ENCODE results near the gene ALG1L2. TPM values are rescaled to one million over a fixed set of nuclear protein-coding genes. Genes with fewer than 3 reads are reported as not detected.
A peak's percentile ranks its signal among the peaks of the same experiment; 100 is the strongest.
"Not testable (repeated sequence)": the region's sequence is repeated elsewhere in the genome, so short reads cannot be mapped to it uniquely, and the experiment has no call there.

The ALG1L2 gene
- total RNA-seq, 1 donor from 2014 or later, result not detected

- Histone ChIP-seq H3K36me3 (no peaks in the 10 kb centered on the region), H3K4me3 (peak overlapping the region; percentile 93), H3K27ac (replicated peaks) (peak overlapping the region; percentile 93), H3K27me3 (ENCODE audit: low read depth) (no peaks in the 10 kb centered on the region), H3K4me1 (peaks cover 23% of the 10 kb centered on the region), H3K9me3 (replicated peaks) (no peaks in the 10 kb centered on the region)
- TF ChIP-seq, protein P1, sequence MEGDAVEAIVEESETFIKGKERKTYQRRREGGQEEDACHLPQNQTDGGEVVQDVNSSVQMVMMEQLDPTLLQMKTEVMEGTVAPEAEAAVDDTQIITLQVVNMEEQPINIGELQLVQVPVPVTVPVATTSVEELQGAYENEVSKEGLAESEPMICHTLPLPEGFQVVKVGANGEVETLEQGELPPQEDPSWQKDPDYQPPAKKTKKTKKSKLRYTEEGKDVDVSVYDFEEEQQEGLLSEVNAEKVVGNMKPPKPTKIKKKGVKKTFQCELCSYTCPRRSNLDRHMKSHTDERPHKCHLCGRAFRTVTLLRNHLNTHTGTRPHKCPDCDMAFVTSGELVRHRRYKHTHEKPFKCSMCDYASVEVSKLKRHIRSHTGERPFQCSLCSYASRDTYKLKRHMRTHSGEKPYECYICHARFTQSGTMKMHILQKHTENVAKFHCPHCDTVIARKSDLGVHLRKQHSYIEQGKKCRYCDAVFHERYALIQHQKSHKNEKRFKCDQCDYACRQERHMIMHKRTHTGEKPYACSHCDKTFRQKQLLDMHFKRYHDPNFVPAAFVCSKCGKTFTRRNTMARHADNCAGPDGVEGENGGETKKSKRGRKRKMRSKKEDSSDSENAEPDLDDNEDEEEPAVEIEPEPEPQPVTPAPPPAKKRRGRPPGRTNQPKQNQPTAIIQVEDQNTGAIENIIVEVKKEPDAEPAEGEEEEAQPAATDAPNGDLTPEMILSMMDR (IDR thresholded peaks at IDR 0.05; ENCODE audit: borderline replicate concordance), result no peak
- intact Hi-C loops (cut with micrococcal nuclease), result no loop called here
- DNase-seq, result peak; percentile 100
These were observed 29.7 kb downstream of the ALG1L2 start for GRCh38 chr3:130111185-130111864.

DNA sequence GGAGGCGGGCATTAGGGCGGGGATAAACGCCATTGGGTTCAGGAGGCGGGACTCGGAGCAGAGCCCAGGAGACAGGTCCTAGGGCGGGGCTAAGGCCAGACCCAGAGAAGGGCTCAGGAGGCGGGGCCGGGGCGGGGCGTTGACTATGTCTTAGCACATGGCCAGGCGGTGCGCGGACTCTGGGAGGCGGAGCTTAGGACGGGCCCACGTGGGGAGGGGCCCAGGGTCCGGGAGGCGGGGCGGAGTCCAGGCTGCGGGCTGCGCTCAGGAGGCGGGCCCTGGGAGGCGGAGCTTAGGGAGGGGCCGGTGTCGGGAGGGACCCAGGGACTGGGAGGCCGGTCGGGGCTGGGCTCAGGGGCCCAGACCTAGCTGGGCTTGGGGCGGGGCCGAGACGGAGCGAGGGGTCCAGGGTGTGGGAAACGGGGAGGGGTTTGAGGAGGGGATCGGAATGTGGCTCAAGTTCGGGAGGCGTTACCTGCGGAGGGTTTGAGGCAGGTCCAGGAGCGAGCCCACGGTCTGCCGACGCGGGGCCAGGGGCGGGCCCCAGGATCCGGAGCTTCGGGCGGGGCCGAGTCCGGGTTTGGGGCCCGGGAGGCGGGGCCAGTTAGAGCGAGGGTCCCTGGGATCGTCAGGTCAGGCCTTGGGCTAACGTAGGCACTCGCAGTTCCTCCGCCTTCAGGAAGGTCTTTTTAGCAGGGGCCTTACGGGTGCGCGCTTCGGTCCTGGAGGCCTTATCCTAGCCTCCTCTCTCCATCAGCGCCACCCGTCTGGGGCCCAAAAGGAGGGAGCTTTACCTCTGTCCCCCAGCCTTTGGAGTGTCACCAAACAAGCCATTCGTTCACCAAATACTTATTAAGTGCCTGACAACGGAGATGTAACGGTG, 30.5 kb downstream of the ALG1L2 start:
- H3K4me3 ChIP-seq, result peak overlapping the region; percentile 93
- peak; percentile 100 for DNase-seq
- H3K27me3 ChIP-seq (ENCODE audit: low read depth); H3K36me3 ChIP-seq; H3K9me3 ChIP-seq (replicated peaks); intact Hi-C loops (cut with micrococcal nuclease): not testable (repeated sequence)
- peak overlapping the region; percentile 93 for H3K27ac ChIP-seq (replicated peaks)
- H3K4me1 ChIP-seq, result peaks cover 23% of the 10 kb centered on the region

DNA sequence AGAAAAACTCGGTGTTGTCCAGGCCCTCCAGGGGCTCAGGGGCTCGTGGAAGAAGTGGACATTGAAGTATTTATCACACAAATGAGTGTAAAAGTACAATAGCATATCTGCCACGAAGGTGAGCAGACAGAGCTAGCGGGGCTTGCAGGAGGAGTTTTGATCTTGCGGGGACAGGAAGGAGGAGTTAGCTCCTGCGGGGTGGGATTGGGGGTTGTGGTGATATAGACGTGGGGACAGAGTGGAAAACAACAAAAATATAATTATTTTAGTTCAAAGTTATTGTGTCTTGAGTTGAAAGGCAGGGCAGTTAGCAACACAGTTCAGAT, 31.1 kb downstream of the ALG1L2 start:
- H3K4me1 ChIP-seq, result peaks cover 23% of the 10 kb centered on the region
- H3K9me3 ChIP-seq (replicated peaks); H3K27me3 ChIP-seq (ENCODE audit: low read depth); H3K36me3 ChIP-seq; intact Hi-C loops (cut with micrococcal nuclease); DNase-seq: not testable (repeated sequence)
- H3K27ac ChIP-seq (replicated peaks), result peak overlapping the region; percentile 93
- H3K4me3 ChIP-seq, result peak overlapping the region; percentile 93

DNA sequence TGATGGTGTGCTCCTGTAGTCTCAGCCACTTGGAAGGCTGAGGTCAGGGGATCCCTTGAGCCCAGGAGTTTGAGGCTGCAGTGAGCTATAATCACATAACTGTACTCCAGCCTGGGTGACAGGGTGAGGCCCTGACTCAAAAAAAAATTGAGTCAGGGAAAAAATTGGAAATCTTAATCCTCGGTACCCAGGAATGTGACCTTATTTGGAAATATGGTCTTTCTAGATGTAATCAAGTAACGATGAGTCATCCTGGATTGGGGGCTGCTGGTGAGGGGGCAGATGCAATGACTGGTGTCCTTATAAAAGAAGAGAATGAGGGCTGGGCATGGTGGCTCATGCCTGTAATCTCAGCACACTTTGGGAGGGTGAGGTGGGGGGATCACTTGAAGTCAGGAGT, 33.8 kb downstream of the ALG1L2 start:
- intact Hi-C loops (cut with micrococcal nuclease); H3K36me3 ChIP-seq; H3K27me3 ChIP-seq (ENCODE audit: low read depth); H3K27ac ChIP-seq (replicated peaks); H3K9me3 ChIP-seq (replicated peaks); H3K4me3 ChIP-seq; DNase-seq: not testable (repeated sequence)
- peaks cover 23% of the 10 kb centered on the region for H3K4me1 ChIP-seq

DNA sequence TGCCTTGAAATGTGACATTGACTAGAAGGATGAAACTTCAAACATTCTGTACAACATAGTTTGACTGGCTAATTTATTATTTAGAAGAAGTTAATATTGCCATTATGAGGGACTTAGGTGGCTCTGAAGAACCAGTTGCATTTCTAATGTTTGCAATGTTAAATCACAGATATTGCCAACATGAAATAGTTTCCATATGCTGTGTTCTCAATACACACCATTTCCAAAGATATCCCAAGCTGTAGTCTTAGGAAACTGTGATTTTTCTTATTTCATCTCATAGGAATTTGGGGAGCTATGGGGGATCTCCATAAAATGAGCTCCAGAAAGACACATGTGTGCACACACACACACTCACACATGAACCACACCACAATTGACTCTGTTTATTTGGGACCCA, 36.3 kb downstream of the ALG1L2 start:
- H3K4me3 ChIP-seq, result no peak overlapping the region

GRCh38 chr3:130119824-130120223, 38.2 kb downstream of the ALG1L2 start:
- H3K4me3 ChIP-seq; H3K36me3 ChIP-seq; H3K27ac ChIP-seq (replicated peaks); intact Hi-C loops (cut with micrococcal nuclease); DNase-seq; H3K9me3 ChIP-seq (replicated peaks); H3K27me3 ChIP-seq (ENCODE audit: low read depth): not testable (repeated sequence)
- H3K4me1 ChIP-seq, result peaks cover 16% of the 10 kb centered on the region

More for the DNA sequence above, 36.3 kb downstream of the ALG1L2 start:
- TF ChIP-seq, protein P1 (IDR thresholded peaks at IDR 0.05; ENCODE audit: borderline replicate concordance), result no peak
- Histone ChIP-seq H3K36me3 (no peaks in the 10 kb centered on the region), H3K27me3 (ENCODE audit: low read depth) (no peaks in the 10 kb centered on the region), H3K9me3 (replicated peaks) (no peaks in the 10 kb centered on the region), H3K27ac (replicated peaks) (no peak overlapping the region), H3K4me1 (peaks cover 7% of the 10 kb centered on the region)
- DNase-seq, result no peak
- intact Hi-C loops (cut with micrococcal nuclease), result no loop called here

DNA sequence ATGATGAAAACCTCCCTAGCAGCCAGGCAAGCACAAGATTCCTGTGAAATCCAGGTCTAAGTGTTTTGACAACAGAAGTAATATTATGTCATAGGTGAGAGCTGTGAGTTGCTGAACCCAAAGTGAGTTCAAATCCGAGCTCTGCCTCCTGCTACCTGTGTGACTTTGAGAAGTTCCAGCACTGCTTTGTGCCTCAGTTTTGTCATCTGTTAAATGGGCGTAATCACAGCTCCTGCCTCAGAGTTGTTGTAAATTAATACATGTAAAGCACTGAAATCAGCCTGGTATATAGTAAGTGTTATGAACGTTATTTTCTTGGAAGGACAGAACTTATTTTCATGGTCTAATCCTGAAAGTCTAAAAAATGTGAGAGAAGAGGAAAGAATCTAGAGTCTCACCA, 38.7 kb downstream of the ALG1L2 start:
- DNase-seq; H3K4me3 ChIP-seq; H3K9me3 ChIP-seq (replicated peaks); H3K27ac ChIP-seq (replicated peaks); intact Hi-C loops (cut with micrococcal nuclease); H3K27me3 ChIP-seq (ENCODE audit: low read depth); H3K36me3 ChIP-seq: not testable (repeated sequence)
- H3K4me1 ChIP-seq, result peaks cover 16% of the 10 kb centered on the region

GRCh38 chr3:130122891-130123775, 41.5 kb downstream of the ALG1L2 start:
- intact Hi-C loops (cut with micrococcal nuclease); H3K9me3 ChIP-seq (replicated peaks); H3K4me3 ChIP-seq: not testable (repeated sequence)

GRCh38 chr3:130125406-130125805, 43.8 kb downstream of the ALG1L2 start:
- H3K36me3 ChIP-seq; intact Hi-C loops (cut with micrococcal nuclease); H3K4me3 ChIP-seq; DNase-seq; H3K9me3 ChIP-seq (replicated peaks); H3K27ac ChIP-seq (replicated peaks); H3K27me3 ChIP-seq (ENCODE audit: low read depth): not testable (repeated sequence)
- H3K4me1 ChIP-seq, result peaks cover 11% of the 10 kb centered on the region

More at GRCh38 chr3:130122891-130123775, 41.5 kb downstream of the ALG1L2 start:
- peaks cover 16% of the 10 kb centered on the region for H3K4me1 ChIP-seq
- H3K27me3 ChIP-seq (ENCODE audit: low read depth); H3K36me3 ChIP-seq; H3K27ac ChIP-seq (replicated peaks); DNase-seq: not testable (repeated sequence)

GRCh38 chr3:130136337-130136736, 54.7 kb downstream of the ALG1L2 start:
- H3K27me3 ChIP-seq (ENCODE audit: low read depth); DNase-seq; H3K27ac ChIP-seq (replicated peaks); intact Hi-C loops (cut with micrococcal nuclease); H3K36me3 ChIP-seq; H3K4me3 ChIP-seq; H3K4me1 ChIP-seq; H3K9me3 ChIP-seq (replicated peaks): not testable (repeated sequence)

DNA sequence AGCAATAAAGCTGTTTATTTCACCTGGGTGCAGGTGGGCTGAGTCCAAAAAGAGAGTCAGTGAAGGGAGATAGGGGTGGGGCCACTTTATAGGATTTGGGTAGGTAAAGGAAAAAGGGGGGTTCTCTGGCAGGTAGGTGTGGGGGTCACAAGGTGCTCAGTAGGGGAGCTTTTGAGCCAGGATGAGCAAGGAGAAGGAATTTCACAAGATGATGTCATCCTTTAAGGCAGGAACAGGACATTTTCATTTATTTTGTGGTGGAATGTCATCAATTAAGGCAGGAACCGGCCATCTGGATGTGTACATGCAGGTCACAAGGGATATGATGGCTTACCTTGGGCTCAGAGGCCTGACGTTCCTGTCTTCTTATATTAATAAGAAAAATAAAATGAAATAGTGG, 56.1 kb downstream of the ALG1L2 start:
- H3K27ac ChIP-seq (replicated peaks); H3K36me3 ChIP-seq; H3K4me1 ChIP-seq; H3K27me3 ChIP-seq (ENCODE audit: low read depth); H3K4me3 ChIP-seq; DNase-seq; intact Hi-C loops (cut with micrococcal nuclease); H3K9me3 ChIP-seq (replicated peaks): not testable (repeated sequence)
